NCI-H1694 (cell line): Measurements from ENCODE around the gene ASPN.
"Not testable (repeated sequence)": the region's sequence is repeated elsewhere in the genome, so short reads cannot be mapped to it uniquely, and the experiment has no call there.

Source experiments
- DNase-seq: peaks from one replicate; lab custom pipeline; 2025; lab: John Stamatoyannopoulos, UW

The ASPN gene

GRCh38 chr9:92411157-92411556 lies 71.1 kb downstream of the ASPN start:
- not testable (repeated sequence) for DNase-seq

- DNase-seq = no peak
These were observed 73.4 kb downstream of the ASPN start for GRCh38 chr9:92408747-92409478.

- DNase-seq = no peak
These were observed 74.5 kb downstream of the ASPN start for GRCh38 chr9:92407818-92408217.

- no peak for DNase-seq
These were observed 75.8 kb downstream of the ASPN start for GRCh38 chr9:92406477-92406876.
